ENCODE results near the gene TFRC.

- TF ChIP-seq CREB1 (CRISPR knock-in tag; IDR thresholded peaks at IDR 0.05) (no peak), NFYB (CRISPR knock-in tag; conservative IDR thresholded peaks at IDR 0.05; ENCODE audit: low read depth) (no peak), TCF7 (CRISPR knock-in tag; IDR thresholded peaks at IDR 0.05; ENCODE audit: low read depth) (no peak), RELA (CRISPR knock-in tag; IDR thresholded peaks at IDR 0.05; ENCODE audit: borderline replicate concordance) (no peak), ZNF121 (CRISPR knock-in tag; IDR thresholded peaks at IDR 0.05) (no peak), SP1 (CRISPR knock-in tag; conservative IDR thresholded peaks at IDR 0.05) (no peak), E2F4 (CRISPR knock-in tag; IDR thresholded peaks at IDR 0.05; ENCODE audit: borderline replicate concordance, low read depth) (no peak), STAT6 (CRISPR knock-in tag; conservative IDR thresholded peaks at IDR 0.05; ENCODE audit: low read depth) (no peak), FOXP1 (CRISPR knock-in tag; IDR thresholded peaks at IDR 0.05; ENCODE audit: borderline replicate concordance) (no peak), PRRX2 (CRISPR knock-in tag; IDR thresholded peaks at IDR 0.05) (no peak), ATF1 (CRISPR knock-in tag; IDR thresholded peaks at IDR 0.05) (no peak)
- TF ChIP-seq, protein P1, sequence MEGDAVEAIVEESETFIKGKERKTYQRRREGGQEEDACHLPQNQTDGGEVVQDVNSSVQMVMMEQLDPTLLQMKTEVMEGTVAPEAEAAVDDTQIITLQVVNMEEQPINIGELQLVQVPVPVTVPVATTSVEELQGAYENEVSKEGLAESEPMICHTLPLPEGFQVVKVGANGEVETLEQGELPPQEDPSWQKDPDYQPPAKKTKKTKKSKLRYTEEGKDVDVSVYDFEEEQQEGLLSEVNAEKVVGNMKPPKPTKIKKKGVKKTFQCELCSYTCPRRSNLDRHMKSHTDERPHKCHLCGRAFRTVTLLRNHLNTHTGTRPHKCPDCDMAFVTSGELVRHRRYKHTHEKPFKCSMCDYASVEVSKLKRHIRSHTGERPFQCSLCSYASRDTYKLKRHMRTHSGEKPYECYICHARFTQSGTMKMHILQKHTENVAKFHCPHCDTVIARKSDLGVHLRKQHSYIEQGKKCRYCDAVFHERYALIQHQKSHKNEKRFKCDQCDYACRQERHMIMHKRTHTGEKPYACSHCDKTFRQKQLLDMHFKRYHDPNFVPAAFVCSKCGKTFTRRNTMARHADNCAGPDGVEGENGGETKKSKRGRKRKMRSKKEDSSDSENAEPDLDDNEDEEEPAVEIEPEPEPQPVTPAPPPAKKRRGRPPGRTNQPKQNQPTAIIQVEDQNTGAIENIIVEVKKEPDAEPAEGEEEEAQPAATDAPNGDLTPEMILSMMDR (IDR thresholded peaks at IDR 0.05), result no peak
- TF ChIP-seq, protein P2, sequence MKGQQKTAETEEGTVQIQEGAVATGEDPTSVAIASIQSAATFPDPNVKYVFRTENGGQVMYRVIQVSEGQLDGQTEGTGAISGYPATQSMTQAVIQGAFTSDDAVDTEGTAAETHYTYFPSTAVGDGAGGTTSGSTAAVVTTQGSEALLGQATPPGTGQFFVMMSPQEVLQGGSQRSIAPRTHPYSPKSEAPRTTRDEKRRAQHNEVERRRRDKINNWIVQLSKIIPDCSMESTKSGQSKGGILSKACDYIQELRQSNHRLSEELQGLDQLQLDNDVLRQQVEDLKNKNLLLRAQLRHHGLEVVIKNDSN (CRISPR knock-in tag; IDR thresholded peaks at IDR 0.05), result no peak
- TF ChIP-seq, protein P3, sequence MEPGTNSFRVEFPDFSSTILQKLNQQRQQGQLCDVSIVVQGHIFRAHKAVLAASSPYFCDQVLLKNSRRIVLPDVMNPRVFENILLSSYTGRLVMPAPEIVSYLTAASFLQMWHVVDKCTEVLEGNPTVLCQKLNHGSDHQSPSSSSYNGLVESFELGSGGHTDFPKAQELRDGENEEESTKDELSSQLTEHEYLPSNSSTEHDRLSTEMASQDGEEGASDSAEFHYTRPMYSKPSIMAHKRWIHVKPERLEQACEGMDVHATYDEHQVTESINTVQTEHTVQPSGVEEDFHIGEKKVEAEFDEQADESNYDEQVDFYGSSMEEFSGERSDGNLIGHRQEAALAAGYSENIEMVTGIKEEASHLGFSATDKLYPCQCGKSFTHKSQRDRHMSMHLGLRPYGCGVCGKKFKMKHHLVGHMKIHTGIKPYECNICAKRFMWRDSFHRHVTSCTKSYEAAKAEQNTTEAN (CRISPR knock-in tag; IDR thresholded peaks at IDR 0.05), result no peak
Measured at GRCh38 chr3:196003611-196004010, 78.3 kb downstream of the TFRC start.

All from WTC11 (cell line).